A549 (cell line): ENCODE results near the gene SLC6A18.

Experiments used
- JUN ChIP-seq, 2 experiments: fragments of >200 bp; sonication (Bioruptor Twin); formaldehyde crosslinking; IDR thresholded peaks; 2 replicates in 1 of 2; 3 replicates in 1 of 2; pipeline ENCODE4 v1.6.1; 2016 to 2017
- NFE2L2 ChIP-seq: fragments of 150-350 bp; conservative IDR thresholded peaks from 2 replicates; pipeline ENCODE4 v1.6.1; 2014; ENCODE audit warnings: low read length
- POLR2A ChIP-seq: IDR thresholded peaks from 2 replicates; pipeline ENCODE4 v1.6.1; 2012; ENCODE audit warnings: mild to moderate bottlenecking, low read length
- REST ChIP-seq: fragments of 200-600 bp; sonication (generic); IDR thresholded peaks from 2 replicates; pipeline ENCODE4 v1.6.1; 2016; ENCODE audit warnings: antibody characterized with exemption, mild to moderate bottlenecking, moderate library complexity
- TF ChIP-seq, protein P1 (sequence below): fragments of >200 bp; sonication (Bioruptor Twin); formaldehyde crosslinking; IDR thresholded peaks from 3 replicates; pipeline ENCODE4 v1.5.1; 2016

- TF ChIP-seq NFE2L2 = no peak
- no peak for TF ChIP-seq POLR2A
- TF ChIP-seq, protein P1, sequence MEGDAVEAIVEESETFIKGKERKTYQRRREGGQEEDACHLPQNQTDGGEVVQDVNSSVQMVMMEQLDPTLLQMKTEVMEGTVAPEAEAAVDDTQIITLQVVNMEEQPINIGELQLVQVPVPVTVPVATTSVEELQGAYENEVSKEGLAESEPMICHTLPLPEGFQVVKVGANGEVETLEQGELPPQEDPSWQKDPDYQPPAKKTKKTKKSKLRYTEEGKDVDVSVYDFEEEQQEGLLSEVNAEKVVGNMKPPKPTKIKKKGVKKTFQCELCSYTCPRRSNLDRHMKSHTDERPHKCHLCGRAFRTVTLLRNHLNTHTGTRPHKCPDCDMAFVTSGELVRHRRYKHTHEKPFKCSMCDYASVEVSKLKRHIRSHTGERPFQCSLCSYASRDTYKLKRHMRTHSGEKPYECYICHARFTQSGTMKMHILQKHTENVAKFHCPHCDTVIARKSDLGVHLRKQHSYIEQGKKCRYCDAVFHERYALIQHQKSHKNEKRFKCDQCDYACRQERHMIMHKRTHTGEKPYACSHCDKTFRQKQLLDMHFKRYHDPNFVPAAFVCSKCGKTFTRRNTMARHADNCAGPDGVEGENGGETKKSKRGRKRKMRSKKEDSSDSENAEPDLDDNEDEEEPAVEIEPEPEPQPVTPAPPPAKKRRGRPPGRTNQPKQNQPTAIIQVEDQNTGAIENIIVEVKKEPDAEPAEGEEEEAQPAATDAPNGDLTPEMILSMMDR = no peak
- no peak for TF ChIP-seq JUN (IDR thresholded peaks at IDR 0.05)
- no peak for TF ChIP-seq REST
These were observed 6.7 kb upstream of the SLC6A18 start for GRCh38 chr5:1218351-1219080.
